Measurements from ENCODE around the gene ACBD6. TPM values are rescaled to one million over a fixed set of nuclear protein-coding genes. Genes with fewer than 3 reads are reported as not detected.

The ACBD6 gene
- total RNA-seq, 2 experiments from 2014 or later = 45.7 to 49.0 TPM

GRCh38 chr1:180533266-180533987 is 31.1 kb upstream of the ACBD6 start:
- H3K36me3 Mint-ChIP-seq = no peaks in the 10 kb centered on the region
- no peaks in the 10 kb centered on the region for H3K4me1 Mint-ChIP-seq
- DNase-seq = peak; percentile 62
- no peak overlapping the region for H3K27ac Mint-ChIP-seq
- no peaks in the 10 kb centered on the region for H3K9me3 Mint-ChIP-seq
- H3K27me3 Mint-ChIP-seq = peaks cover 11% of the 10 kb centered on the region
- no peak overlapping the region for H3K4me3 Mint-ChIP-seq

DNA sequence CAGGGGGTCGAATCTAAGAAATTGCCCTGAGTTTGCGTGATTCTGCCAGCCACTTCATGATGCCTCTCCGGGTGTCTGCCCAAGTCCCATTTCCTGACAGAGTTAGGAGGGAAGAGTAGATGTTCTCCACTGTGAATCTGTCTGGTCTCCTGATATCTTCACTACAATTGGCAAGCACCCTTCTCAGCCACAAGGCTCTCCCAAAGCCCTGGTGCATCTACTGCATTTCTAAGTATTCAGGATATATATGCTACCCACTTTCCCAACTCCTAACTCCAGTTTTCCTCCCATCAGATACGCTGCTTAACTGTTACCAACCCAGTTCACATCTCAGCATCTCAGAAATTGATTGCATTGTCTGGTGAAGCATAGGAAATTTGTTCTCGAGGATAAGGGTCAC is 30.5 kb upstream of the ACBD6 start:
- Mint-ChIP-seq H3K4me3 (no peak overlapping the region), H3K27me3 (peaks cover 11% of the 10 kb centered on the region), H3K27ac (no peak overlapping the region), H3K4me1 (no peaks in the 10 kb centered on the region), H3K9me3 (no peaks in the 10 kb centered on the region), H3K36me3 (no peaks in the 10 kb centered on the region)
- no peak for DNase-seq

DNA sequence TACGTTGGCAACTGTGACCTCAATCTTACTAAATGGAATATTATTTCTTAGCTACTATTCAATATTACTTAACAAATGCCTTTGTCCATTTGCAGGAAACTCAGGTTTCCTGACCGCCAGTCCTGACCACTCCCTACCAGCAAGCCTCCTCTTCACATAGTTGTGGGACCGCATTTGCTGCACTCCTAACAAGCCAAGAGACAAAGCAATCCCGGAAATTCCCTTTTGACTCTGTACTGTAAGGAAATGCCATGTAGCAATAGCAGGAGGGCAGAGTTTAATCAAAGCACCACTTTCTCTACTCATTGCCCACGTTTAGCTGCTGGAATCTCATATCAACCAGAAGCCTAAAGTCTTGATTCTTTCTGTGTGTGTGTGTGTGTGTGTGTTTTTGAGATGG is 28.1 kb upstream of the ACBD6 start:
- no peaks in the 10 kb centered on the region for H3K36me3 Mint-ChIP-seq
- DNase-seq = no peak
- H3K4me1 Mint-ChIP-seq = no peaks in the 10 kb centered on the region
- peaks cover 6% of the 10 kb centered on the region for H3K27me3 Mint-ChIP-seq
- H3K9me3 Mint-ChIP-seq = no peaks in the 10 kb centered on the region
- H3K4me3 Mint-ChIP-seq = no peak overlapping the region
- H3K27ac Mint-ChIP-seq = no peak overlapping the region

GRCh38 chr1:180528868-180529470 is 26.6 kb upstream of the ACBD6 start:
- Mint-ChIP-seq H3K9me3 (no peaks in the 10 kb centered on the region), H3K36me3 (no peaks in the 10 kb centered on the region), H3K4me1 (no peaks in the 10 kb centered on the region), H3K27me3 (peaks cover 6% of the 10 kb centered on the region), H3K27ac (no peak overlapping the region), H3K4me3 (no peak overlapping the region)
- no peak for DNase-seq

GRCh38 chr1:180527101-180527669 is 24.8 kb upstream of the ACBD6 start:
- DNase-seq = no peak
- Mint-ChIP-seq H3K36me3 (no peaks in the 10 kb centered on the region), H3K4me3 (no peak overlapping the region), H3K27me3 (no peaks in the 10 kb centered on the region), H3K9me3 (no peaks in the 10 kb centered on the region), H3K27ac (no peak overlapping the region), H3K4me1 (no peaks in the 10 kb centered on the region)

DNA sequence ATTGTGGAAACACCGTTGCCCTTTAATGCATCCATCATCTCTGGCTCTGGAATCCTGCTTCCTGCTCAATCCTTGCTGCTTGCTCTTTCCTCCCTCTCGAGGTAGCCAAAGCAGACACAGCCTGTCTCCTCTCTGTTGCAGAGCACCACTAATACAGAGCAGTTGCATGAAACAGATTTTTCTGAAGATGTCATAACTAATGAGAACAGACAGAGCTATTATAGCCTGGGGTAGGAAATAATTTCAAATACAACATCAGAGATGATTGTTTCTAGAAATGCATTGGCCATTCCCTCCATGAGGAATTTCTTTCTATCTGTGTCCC is 23.3 kb upstream of the ACBD6 start:
- H3K27ac Mint-ChIP-seq = no peak overlapping the region
- H3K4me3 Mint-ChIP-seq = no peak overlapping the region
- DNase-seq = no peak
- H3K36me3 Mint-ChIP-seq = no peaks in the 10 kb centered on the region
- H3K4me1 Mint-ChIP-seq = peaks cover 3% of the 10 kb centered on the region
- H3K27me3 Mint-ChIP-seq = no peaks in the 10 kb centered on the region
- no peaks in the 10 kb centered on the region for H3K9me3 Mint-ChIP-seq

GRCh38 chr1:180524915-180525714 is 22.7 kb upstream of the ACBD6 start:
- peaks cover 3% of the 10 kb centered on the region for H3K4me1 Mint-ChIP-seq
- no peak overlapping the region for H3K4me3 Mint-ChIP-seq
- H3K9me3 Mint-ChIP-seq = no peaks in the 10 kb centered on the region
- H3K27me3 Mint-ChIP-seq = no peaks in the 10 kb centered on the region
- no peak overlapping the region for H3K27ac Mint-ChIP-seq
- H3K36me3 Mint-ChIP-seq = no peaks in the 10 kb centered on the region
- no peak for DNase-seq

- H3K27ac Mint-ChIP-seq = no peak overlapping the region
- H3K9me3 Mint-ChIP-seq = no peaks in the 10 kb centered on the region
- H3K36me3 Mint-ChIP-seq = no peaks in the 10 kb centered on the region
- peaks cover 3% of the 10 kb centered on the region for H3K4me1 Mint-ChIP-seq
- H3K4me3 Mint-ChIP-seq = no peak overlapping the region
- DNase-seq = no peak
- no peaks in the 10 kb centered on the region for H3K27me3 Mint-ChIP-seq
These were observed 22.0 kb upstream of the ACBD6 start for GRCh38 chr1:180524160-180524914.

GRCh38 chr1:180522213-180522515 is 19.8 kb upstream of the ACBD6 start:
- Mint-ChIP-seq H3K4me1 (peaks cover 3% of the 10 kb centered on the region), H3K9me3 (no peaks in the 10 kb centered on the region), H3K4me3 (no peak overlapping the region), H3K36me3 (no peaks in the 10 kb centered on the region), H3K27me3 (no peaks in the 10 kb centered on the region), H3K27ac (no peak overlapping the region)
- DNase-seq = no peak

- Mint-ChIP-seq H3K27ac (no peak overlapping the region), H3K27me3 (no peaks in the 10 kb centered on the region), H3K4me1 (peaks cover 3% of the 10 kb centered on the region), H3K9me3 (no peaks in the 10 kb centered on the region), H3K36me3 (no peaks in the 10 kb centered on the region), H3K4me3 (no peak overlapping the region)
- DNase-seq = no peak
These were observed 19.3 kb upstream of the ACBD6 start for GRCh38 chr1:180521474-180522212.

DNA sequence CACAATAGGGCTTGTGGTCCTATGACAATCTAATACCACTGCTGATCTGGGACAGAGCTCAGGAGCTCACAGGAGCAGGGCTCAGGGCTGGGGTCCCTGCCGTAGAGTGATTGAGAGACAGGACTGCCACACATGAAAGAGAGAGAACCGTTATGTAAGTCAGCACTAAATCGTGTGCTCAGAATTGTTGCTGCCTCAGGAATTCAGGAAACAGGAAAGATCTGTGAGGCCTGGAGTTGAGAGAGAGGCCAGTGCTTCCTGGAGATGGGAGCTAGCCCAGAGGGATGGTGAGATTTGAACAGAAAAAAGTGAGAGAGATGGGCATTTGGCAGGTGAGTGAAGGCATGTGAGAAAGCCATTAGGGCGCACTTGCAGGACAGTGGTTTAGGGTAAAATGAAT is 17.5 kb upstream of the ACBD6 start:
- no peak for DNase-seq
- H3K27ac Mint-ChIP-seq = no peak overlapping the region
- H3K4me1 Mint-ChIP-seq = peaks cover 3% of the 10 kb centered on the region
- H3K36me3 Mint-ChIP-seq = no peaks in the 10 kb centered on the region
- H3K9me3 Mint-ChIP-seq = no peaks in the 10 kb centered on the region
- H3K4me3 Mint-ChIP-seq = no peak overlapping the region
- no peaks in the 10 kb centered on the region for H3K27me3 Mint-ChIP-seq

DNA sequence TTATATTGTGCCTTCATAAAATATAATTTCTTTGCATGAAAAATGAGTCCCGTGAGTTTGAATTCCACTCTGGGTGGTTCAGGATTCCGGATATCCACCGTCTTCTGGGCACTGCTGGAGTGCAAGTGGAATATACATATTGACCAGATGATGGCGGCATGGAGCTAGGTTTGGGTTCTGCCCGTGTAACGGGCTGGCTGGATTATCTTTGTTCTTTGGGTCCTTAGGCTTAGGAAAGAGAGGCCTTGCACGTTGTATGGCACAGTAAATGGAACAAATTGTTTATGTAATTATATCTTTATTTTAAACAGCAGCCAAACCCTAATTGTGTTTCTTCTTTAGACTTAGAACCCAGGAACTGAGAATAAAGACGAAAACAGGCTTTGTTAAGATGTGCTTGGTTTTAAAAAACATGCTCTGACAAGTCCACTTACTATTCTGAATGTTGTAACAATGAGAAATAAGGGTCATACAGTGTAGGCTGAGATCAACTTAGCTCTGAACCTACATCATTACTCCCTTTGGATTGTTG is 13.5 kb upstream of the ACBD6 start:
- peaks cover 4% of the 10 kb centered on the region for H3K27me3 Mint-ChIP-seq
- no peaks in the 10 kb centered on the region for H3K4me1 Mint-ChIP-seq
- peak; percentile 44 for DNase-seq
- no peaks in the 10 kb centered on the region for H3K9me3 Mint-ChIP-seq
- no peak overlapping the region for H3K4me3 Mint-ChIP-seq
- no peaks in the 10 kb centered on the region for H3K36me3 Mint-ChIP-seq
- H3K27ac Mint-ChIP-seq = no peak overlapping the region

GRCh38 chr1:180515364-180515763 is 13.0 kb upstream of the ACBD6 start:
- no peaks in the 10 kb centered on the region for H3K36me3 Mint-ChIP-seq
- H3K27ac Mint-ChIP-seq = no peak overlapping the region
- H3K4me1 Mint-ChIP-seq = no peaks in the 10 kb centered on the region
- no peak for DNase-seq
- no peaks in the 10 kb centered on the region for H3K9me3 Mint-ChIP-seq
- peaks cover 4% of the 10 kb centered on the region for H3K27me3 Mint-ChIP-seq
- no peak overlapping the region for H3K4me3 Mint-ChIP-seq

DNA sequence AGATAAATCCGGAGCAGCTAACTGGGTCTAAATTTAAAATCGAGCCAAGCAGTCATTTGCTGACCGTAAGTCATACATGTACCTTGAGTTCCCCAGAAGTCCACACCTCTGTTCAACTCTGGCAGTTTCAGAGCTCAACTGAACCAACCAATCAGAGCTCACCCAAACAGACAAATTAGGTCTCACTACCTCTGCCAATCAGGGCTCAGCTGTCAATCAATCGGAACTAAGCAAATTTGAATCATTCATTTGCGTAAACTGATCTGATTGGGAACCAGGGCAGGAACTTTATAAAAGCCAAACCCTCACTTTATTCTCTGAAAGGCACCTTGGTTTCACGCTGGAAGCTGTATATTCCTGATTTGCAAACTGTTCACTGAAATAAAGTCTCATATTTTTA is 11.2 kb upstream of the ACBD6 start:
- H3K4me1 Mint-ChIP-seq = no peaks in the 10 kb centered on the region

More for the DNA sequence above, 11.2 kb upstream of the ACBD6 start:
- Mint-ChIP-seq H3K9me3 (no peaks in the 10 kb centered on the region), H3K36me3 (no peaks in the 10 kb centered on the region), H3K27me3 (peaks cover 4% of the 10 kb centered on the region), H3K4me3 (no peak overlapping the region), H3K27ac (no peak overlapping the region)
- no peak for DNase-seq

Measured in activated naive CD8-positive, alpha-beta T cell treated with anti-CD3 and anti-CD28 coated beads for 36 hours (primary cell).